ENCODE data around the gene INHBC.
A peak's percentile ranks its signal among the peaks of the same experiment; 100 is the strongest.

Gene INHBC

DNA sequence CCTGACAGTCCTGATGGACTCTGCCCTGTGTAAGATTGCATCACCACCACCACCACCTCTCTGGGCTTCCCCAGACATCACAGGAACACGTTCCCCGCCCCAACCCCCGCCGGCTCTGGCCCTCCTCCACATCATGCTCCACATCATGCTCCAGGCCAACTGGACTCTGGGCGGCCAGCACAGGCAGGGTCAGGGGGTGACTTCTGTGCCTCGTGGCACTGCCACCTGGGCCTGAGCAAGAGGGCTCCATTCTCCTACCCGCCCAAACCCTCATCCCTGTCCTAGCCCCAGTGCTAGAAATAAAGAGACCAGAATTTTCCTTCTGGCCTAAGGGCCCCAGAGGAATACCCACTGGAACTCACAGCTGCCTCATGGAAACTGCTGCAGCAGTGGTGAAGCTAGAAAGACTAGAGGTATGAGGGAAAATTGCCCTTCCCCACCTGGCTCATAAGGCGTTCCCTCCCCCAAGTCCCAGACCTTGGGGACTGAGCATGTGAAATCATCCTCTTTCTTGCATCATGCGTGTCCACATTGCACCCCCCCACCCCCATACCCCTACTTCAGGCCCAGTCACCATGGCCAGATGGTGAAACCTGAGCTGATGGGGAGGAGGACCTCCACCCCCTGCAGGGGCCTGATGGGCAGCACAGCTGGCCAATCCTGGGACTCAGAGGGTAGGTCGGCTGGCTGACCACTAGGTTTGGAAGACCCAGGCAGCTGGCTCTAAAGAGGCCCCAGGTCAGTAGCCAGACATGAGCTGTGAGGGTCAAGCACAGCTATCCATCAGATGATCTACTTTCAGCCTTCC, 20.2 kb downstream of the INHBC start, which contains the start of gene INHBE:
Gene INHBE, plus strand, starts transcription at position 742 of the 808 bp plus-strand sequence. CDS start 230 bp downstream, outside the sequence.
- DNase-seq (ENCODE audit: low read depth in 2 of 2), result no peak

DNA sequence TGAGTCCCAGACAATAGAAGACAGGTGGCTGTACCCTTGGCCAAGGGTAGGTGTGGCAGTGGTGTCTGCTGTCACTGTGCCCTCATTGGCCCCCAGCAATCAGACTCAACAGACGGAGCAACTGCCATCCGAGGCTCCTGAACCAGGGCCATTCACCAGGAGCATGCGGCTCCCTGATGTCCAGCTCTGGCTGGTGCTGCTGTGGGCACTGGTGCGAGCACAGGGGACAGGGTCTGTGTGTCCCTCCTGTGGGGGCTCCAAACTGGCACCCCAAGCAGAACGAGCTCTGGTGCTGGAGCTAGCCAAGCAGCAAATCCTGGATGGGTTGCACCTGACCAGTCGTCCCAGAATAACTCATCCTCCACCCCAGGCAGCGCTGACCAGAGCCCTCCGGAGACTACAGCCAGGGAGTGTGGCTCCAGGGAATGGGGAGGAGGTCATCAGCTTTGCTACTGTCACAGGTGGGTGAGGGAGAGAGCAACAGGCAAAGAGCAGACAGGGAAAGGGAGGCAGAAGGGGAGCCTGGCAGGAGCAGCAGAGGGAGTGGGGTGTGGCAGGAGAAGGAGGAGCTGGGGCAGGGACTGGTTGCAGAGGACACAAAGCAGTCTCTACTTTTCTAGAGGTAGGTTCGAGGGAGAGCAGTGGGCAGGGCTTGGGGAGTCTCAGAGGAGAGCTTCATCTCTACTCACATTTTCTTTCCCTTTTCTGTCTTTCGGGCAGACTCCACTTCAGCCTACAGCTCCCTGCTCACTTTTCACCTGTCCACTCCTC, 21.0 kb downstream of the INHBC start:
- no peak for DNase-seq (ENCODE audit: low read depth in 2 of 2)

DNA sequence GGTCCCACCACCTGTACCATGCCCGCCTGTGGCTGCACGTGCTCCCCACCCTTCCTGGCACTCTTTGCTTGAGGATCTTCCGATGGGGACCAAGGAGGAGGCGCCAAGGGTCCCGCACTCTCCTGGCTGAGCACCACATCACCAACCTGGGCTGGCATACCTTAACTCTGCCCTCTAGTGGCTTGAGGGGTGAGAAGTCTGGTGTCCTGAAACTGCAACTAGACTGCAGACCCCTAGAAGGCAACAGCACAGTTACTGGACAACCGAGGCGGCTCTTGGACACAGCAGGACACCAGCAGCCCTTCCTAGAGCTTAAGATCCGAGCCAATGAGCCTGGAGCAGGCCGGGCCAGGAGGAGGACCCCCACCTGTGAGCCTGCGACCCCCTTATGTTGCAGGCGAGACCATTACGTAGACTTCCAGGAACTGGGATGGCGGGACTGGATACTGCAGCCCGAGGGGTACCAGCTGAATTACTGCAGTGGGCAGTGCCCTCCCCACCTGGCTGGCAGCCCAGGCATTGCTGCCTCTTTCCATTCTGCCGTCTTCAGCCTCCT, 21.6 kb downstream of the INHBC start:
- DNase-seq (ENCODE audit: low read depth in 2 of 2), result peak in 1 of 2 donors; percentile 39

DNA sequence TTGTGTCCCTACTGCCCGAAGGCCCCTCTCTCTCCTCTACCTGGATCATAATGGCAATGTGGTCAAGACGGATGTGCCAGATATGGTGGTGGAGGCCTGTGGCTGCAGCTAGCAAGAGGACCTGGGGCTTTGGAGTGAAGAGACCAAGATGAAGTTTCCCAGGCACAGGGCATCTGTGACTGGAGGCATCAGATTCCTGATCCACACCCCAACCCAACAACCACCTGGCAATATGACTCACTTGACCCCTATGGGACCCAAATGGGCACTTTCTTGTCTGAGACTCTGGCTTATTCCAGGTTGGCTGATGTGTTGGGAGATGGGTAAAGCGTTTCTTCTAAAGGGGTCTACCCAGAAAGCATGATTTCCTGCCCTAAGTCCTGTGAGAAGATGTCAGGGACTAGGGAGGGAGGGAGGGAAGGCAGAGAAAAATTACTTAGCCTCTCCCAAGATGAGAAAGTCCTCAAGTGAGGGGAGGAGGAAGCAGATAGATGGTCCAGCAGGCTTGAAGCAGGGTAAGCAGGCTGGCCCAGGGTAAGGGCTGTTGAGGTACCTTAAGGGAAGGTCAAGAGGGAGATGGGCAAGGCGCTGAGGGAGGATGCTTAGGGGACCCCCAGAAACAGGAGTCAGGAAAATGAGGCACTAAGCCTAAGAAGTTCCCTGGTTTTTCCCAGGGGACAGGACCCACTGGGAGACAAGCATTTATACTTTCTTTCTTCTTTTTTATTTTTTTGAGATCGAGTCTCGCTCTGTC, 22.3 kb downstream of the INHBC start:
- no peak for DNase-seq (ENCODE audit: low read depth in 2 of 2)

DNA sequence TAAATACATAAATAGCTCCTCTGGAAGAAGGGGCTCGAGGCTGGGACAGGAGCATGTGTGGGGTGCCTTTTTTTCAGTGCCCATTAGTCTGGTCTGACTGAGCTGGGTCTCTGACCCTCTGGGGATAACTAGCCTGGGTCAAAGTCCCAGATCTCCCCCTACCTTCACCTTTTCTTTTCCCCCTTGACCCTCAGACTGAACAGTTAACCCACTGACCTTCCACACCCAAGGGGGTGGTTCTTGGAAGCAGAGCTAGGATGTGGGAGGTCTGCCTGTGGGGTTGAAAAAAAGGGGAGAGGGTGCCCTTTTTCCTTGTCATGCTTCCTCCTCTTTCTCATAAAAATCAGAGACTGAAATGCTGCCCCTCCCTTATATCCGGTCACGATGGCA, 24.1 kb downstream of the INHBC start:
- DNase-seq (ENCODE audit: low read depth in 2 of 2), result no peak

DNA sequence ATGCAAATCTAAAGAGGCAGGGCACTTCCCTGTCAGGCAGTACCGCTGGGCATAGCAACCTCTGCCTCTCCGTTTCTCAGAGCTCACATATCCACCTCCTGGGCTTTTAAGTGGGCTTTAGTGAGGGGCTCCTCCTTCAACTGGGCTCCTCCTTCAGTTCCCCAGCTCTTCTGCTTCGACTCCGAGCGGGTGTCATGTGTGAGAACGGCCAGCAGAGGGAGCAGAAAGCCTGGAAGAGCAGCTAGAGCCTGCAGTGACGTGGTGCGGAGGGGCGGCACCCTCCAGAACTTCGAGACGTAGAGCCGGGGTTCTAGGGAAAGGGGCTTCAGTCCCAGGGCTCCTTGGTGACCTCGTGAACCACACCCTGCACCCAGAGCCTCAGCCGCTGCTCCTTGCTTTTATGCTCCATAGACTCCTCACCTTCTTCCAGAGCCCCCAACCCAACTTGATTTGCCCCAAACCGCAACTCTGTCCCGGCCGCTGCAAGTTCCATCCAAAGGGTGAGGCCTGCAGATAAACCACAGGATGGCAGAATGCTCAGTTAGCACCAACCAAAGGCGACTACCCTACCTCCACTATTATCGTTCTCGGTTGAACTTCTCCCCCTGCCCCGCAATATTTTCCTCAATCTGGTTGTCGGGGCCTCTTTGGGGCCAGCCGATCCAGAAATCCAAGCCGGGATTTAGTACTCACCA, 24.6 kb downstream of the INHBC start:
- peak; percentile 88 to 90 for DNase-seq (ENCODE audit: low read depth in 2 of 2)

DNA sequence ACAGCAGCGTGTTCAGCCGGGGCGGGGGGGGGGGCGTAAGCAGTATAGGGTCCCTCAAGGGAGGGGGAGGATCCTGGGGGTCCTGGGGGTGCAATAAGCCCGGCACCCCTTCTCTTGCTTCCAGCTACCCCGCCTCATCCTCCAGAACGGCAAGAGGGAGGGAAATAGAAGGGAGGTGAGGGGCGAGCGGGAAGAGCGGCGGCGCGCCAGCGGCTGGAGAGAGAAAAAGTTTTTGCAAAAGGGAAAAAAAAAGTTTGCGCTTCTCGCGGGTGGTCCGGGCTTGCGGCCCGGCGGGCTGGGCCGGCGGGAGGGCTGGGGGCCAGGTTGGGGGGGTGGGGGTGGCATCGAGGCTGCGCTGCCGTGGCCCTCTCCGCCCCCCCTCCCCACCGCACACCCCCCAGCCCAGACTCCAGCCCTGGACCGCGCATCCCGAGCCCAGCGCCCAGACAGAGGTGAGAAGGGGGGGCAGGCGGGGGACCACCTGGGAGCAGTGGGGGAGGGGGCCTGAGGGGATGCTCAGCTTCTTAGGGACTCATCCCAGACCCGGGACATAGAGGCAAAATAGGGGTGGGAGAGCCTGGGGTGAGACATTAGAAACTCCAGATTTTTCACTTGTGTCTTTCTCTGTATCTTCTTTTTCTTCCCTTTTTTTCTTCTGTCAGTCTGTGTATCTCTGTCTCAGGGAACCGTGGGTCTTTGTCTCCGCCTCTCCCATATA, 25.3 kb downstream of the INHBC start, which contains the start of gene GLI1:
Gene GLI1, plus strand, starts transcription at position 36 of the 718 bp plus-strand sequence. CDS start 3,907 bp downstream, outside the sequence.
- no peak for DNase-seq (ENCODE audit: low read depth in 2 of 2)

DNA sequence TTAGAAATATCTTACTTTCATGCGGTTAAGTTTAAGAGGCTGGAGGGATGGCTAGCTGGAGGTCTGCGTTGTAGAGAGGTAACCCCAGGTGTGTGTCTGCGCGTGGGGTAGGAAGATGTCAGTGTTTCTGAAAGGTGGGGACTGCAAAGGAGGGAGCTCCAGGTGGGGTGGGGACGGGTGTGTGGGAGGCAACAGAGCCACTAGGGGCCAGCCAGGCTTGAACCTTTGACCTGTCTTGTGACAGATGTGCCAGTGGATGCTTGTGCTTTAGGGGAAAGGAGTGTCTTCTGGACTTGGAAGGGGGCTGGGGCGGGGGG, 25.8 kb downstream of the INHBC start:
- no peak for DNase-seq (ENCODE audit: low read depth in 2 of 2)

DNA sequence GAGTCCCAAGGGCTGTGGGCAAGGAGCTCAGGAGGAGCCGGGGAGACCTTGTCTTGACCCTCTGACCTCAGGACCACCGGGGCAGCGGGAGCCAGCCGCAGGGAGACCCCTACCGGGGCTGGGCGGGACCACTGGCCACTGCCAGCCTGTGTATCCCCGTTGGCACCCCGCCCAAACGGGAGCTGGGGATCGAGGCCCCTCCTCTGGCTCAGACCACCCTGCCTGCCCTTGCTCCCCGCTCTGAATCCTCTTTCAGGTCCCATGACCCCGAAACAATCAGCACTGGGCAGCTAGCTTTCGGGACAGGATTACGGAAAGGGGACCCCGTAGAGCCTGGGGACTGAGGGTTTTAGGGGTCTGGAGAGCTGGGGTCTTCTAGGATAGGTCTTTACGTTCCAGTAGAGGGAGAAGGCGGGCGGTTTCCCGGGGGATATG, 26.3 kb downstream of the INHBC start:
- no peak for DNase-seq (ENCODE audit: low read depth in 2 of 2)

DNA sequence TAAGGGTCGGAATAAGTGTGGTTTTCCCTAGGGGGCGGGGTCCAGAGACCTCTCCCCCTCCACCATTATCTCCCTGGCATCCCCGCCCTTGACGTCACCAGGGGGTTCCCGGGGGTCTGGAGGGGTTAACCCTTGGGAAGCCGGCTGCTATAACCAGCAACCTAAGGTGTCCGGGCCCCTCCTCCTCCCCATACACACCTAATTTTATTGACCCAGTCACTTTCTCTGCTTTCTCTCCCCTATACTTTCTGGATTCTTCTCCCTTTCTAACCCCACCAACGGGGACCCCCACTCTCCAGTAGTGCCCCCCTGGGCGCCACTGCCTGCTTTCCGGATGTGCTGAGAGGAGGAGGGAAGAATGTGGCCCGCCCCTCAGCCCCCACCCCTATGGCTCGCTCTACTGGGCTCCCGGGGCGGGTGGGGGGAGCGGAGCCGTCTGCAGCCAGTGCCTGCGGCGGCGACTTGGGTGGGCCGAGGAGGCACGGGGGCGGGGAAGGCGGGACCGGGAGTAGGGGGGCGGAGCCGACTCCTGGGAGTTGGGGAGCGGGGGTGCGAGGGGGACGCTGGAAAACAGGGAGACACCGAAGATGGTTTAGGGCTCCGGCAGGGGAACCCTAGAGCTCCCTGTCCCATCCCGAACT, 26.8 kb downstream of the INHBC start:
- DNase-seq (ENCODE audit: low read depth in 2 of 2), result no peak

DNA sequence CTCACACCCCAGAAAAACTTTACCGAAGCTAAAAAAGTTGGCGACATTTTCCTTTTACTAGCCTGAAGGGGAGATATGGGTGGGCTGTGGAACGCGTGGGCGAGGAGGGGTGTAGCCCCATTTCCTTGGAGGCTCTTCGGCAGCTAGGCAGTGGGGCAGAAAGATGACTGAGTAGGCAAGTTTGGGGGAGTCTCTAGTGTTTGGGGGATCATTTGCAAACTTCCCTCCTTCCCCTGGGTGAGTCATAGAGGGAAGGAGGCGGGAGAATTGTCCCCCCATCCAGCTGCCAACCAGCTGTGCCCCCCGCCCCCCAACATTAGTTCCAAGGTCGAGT, 27.3 kb downstream of the INHBC start:
- DNase-seq (ENCODE audit: low read depth in 2 of 2), result no peak

DNA sequence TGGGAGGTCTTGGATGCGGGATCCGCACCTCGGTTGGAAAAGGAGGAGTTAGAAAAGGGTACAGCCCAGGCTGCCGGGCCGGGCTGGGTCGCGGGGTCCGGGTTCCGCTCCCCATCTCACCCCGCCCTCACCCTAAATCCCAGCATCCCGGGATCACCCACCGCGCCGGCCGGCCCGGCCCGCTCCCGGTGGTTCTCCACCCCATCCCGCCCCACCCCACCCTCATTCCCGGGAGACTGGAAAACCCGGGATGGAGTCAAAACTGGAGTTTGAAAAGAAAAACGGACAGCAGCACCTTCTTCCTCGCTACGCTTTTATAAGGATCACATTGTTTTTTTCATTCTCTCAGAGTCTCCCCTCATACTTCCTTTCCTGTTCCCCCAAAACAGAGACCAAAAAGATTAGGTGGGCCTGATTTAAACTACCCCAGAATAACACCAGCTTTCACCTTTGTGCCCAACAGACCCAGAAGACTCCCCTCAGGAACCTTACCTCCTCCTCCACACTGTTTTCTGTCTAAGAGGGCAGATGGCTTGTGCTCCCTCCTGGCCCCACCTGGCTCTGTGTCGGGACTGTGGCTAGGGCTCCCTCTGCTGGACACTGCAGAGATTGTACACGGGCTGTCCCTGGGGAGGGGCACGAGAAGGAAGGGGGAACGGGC, 27.8 kb downstream of the INHBC start:
- DNase-seq (ENCODE audit: low read depth in 2 of 2), result peak; percentile 81 to 86

DNA sequence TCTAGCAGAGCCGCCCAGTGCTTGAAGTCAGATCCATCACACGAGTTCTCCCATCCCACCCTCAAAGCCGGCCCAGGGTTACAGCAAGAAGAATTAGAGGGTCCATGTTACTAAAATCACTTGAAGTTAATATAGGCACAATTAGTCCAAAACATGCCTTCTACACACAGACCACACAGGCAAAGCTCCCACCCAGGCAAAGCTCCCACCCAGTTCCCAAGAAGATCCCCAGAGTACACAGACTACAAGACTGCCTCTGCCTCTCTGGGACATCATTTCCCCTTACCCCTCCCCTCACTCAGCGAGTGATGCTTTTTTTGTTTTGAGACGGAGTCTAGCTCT, 28.3 kb downstream of the INHBC start:
- DNase-seq (ENCODE audit: low read depth in 2 of 2), result no peak

DNA sequence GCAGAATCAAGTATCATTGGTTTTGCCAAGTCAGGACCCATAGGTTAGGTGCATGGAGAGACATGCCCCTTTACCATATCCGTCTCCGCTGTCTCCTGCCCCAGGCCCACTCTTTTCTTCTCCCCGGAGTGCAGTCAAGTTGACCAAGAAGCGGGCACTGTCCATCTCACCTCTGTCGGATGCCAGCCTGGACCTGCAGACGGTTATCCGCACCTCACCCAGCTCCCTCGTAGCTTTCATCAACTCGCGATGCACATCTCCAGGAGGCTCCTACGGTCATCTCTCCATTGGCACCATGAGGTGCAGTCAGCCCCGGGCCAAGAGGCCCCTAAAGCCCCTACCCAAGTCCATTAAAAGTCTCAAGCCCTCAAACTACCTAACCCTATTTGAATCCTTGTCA, 30.0 kb downstream of the INHBC start:
- DNase-seq (ENCODE audit: low read depth in 2 of 2), result no peak

DNA sequence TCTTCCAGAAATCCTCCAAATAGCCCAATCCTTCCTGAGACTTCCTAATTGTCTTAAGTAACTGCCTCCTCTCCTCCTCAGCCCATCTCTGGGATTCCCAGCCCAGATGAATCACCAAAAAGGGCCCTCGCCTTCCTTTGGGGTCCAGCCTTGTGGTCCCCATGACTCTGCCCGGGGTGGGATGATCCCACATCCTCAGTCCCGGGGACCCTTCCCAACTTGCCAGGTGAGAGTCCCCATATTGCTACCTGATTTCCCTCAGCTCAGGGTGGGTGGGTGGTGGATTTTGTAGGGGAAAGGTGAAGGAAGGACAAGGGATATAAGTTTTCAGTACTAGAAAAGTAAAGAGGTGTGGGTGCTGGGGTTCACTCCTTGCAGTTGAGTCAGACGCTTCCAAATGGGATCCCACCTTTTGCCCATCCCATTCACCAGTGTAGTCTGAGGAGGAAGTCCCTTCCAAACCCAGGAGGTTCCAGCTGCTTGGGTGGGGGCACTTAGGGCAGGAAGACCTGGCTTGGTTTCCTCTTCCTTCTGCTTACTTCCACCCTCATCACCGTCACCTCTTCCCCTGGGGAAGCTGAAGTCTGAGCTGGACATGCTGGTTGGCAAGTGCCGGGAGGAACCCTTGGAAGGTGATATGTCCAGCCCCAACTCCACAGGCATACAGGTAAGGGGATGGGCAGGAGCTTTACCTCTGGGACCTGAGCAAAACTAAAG, 30.6 kb downstream of the INHBC start:
- no peak for DNase-seq (ENCODE audit: low read depth in 2 of 2)

DNA sequence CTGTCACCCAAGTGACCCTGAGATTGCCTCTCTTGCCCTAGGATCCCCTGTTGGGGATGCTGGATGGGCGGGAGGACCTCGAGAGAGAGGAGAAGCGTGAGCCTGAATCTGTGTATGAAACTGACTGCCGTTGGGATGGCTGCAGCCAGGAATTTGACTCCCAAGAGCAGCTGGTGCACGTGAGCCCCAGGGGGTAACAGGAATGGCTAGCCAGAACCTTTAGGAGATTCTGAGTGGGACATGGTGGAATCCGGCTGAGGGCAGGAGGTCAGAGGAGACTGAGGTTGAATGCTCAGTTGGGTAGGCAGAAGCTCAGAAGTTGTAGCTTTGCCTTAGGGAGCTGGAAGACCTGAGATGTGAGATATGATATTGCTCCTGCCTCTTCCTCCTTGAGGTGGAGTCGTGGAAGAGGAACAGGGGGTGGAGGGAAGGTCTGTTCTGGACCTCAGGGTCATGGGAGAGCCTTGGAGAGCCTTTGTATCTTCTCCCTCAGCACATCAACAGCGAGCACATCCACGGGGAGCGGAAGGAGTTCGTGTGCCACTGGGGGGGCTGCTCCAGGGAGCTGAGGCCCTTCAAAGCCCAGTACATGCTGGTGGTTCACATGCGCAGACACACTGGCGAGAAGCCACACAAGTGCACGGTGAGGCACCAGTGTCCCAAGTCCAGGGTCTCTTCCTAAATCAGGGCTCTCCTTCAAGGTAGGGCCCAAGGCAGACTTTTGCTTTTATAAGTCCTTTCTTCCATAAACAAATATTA, 31.3 kb downstream of the INHBC start:
- no peak for DNase-seq (ENCODE audit: low read depth in 2 of 2)

DNA sequence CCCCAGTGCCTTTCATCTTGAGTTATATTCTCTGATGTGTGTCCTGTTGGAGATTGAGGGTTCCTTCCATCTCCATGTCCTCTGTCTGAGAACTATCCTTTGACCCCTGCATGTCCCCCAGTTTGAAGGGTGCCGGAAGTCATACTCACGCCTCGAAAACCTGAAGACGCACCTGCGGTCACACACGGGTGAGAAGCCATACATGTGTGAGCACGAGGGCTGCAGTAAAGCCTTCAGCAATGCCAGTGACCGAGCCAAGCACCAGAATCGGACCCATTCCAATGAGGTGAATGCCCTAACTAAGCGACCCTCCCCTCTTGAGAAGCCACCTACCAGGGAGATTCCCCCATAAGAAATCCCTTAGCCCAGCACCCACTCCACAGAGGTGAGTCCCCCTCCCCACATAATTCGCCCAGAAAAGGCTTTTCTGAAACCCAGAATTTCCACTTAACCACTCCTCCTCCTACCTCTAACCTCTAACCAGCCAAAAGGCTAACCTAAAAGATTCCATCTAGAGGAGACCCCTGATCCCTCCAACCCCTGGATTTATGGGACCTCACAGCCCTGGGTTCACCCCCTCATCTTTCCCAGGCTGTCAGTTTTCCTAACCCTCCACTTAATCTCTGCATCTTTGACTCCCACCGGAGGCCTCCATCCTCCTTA, 32.8 kb downstream of the INHBC start:
- no peak for DNase-seq (ENCODE audit: low read depth in 2 of 2)

DNA sequence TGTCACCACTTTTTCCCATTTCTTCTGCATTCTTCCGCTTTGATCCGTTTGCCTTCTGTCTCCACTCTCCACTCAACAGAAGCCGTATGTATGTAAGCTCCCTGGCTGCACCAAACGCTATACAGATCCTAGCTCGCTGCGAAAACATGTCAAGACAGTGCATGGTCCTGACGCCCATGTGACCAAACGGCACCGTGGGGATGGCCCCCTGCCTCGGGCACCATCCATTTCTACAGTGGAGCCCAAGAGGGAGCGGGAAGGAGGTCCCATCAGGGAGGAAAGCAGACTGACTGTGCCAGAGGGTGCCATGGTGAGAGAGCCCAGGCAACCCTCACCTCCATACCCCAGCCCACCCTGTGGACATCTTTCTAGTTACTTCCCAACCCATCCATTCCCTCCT, 33.3 kb downstream of the INHBC start:
- DNase-seq (ENCODE audit: low read depth in 2 of 2), result no peak
